Measurements from ENCODE around the gene CD40.

CD40 gene

GRCh38 chr20:46148313-46149208, 30.4 kb downstream of the CD40 start:
- no peak for DNase-seq (ENCODE audit: low read depth)

GRCh38 chr20:46150943-46151342, 32.8 kb downstream of the CD40 start:
- no peak for DNase-seq (ENCODE audit: low read depth)

GRCh38 chr20:46151936-46152335, 33.8 kb downstream of the CD40 start:
- DNase-seq (ENCODE audit: low read depth): no peak

GRCh38 chr20:46152824-46153586, 34.9 kb downstream of the CD40 start:
- no peak for DNase-seq (ENCODE audit: low read depth)

GRCh38 chr20:46154305-46154704, 36.2 kb downstream of the CD40 start:
- DNase-seq (ENCODE audit: low read depth): no peak

DNA sequence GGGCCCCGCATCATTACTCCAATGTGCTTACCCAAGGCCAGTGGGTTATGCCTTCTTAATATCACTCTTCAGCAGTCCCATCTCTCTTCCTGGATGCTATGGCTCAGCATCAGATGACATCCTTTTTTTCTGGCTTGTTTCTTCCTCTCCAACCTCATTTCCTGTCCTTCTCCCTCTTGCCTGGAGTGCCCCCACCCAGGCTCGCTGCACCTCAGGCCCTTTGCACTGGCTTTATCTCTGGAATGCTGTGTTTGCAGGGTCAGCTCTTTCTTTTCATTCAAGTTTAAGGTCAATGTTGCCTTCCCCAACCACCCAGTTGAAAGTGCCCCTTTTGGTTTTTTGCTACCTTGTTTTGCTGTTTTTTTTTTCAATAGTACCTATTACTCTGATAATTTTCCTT, 36.7 kb downstream of the CD40 start:
- no peak for DNase-seq (ENCODE audit: low read depth)

DNA sequence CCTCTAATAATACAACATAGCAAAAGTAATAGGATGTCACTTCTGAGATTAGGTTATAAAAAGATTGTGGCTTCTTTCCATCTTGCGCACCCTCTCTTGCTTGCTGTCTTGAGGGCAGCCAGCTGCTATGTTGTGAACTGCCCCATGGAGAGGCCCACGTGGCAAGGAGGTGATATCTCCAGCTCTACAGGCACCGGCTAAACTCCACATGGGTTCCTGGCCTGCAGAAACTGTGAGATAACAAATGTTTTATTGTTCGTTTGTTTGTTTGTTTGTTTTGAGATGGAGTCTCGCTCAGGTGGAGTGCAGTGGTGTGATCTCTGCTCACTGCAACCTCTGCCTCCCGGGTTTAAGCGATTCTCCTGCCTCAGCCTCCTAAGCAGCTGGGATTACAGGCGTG, 38.0 kb downstream of the CD40 start:
- DNase-seq (ENCODE audit: low read depth): no peak

- DNase-seq (ENCODE audit: low read depth): no peak
These were observed 39.0 kb downstream of the CD40 start for GRCh38 chr20:46157076-46157592.

DNA sequence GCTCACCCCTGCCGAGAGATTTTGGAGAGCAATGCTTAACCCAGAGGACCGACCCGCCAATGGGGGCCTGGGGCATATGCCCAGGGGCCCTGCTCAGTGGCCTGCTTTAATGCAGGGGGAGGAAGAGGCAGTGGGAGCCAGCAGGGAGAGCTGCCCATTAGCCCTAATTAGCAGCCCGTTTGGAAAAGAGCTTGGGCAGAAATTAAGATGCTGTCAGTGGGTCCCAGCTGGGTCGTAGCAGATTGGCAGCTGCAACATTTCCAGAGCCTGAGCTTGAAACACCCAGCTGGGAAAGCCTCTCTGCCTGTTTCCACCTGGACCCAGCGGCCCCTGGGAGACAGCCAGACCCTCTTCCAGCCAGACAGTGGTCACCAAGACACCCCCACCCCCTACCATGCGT, 39.5 kb downstream of the CD40 start:
- DNase-seq (ENCODE audit: low read depth): no peak

GRCh38 chr20:46158476-46158987, 40.4 kb downstream of the CD40 start:
- DNase-seq (ENCODE audit: low read depth): no peak

DNA sequence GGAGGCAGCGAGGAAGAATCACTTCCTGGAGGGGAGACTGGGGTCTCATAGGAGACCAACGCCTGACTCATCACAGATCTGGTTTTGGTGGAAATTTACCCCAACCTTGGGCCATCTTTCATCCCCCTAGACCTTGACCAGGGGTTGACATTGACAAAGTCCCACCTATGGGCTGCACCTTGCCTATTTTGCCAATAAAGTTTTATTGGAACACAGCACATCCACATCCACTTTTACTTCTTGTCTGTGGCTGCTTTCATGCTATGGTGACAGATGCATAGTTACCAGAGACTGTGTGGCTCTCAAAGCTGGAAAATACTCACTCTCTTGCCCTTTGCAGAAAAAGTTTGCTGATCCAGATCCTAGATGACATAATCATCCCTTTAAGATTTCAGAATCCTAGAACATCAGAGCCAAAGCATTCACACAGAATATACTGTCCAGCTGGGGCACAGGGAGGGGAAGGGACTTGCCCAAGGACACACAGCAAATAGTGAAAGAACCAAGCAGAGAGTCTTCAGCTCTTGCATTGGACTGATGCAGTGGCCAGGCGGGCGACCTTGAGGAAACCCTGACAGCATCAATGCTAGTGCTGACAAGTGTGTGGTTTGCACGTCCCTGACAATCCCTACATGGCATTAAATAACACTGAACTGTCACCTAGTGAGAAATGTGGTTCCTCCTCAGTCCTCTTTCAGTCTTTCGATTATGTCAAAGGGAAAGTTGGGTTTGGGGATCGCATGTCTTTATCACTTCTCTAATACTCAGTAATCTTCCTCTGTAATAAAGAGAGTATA, 41.2 kb downstream of the CD40 start:
- no peak for DNase-seq (ENCODE audit: low read depth)

DNA sequence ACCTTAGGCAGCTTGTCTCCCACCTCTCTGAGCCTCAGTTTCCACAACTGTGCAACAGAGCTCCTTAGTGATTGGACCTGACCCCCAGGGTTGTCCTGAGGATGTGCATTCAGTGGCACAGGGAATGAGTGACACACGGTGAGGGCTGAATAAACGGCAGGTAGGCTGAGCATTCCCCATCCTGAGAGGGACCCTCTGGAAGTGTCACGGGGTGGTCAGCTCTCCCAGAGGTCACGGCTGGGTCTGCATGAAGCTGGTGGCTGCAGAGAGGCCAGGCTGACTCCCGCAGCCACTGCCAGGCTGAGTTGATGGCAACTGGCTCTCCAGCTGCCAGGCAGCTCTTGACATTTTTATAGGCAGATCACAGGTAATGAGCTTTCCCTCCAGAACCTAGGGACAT, 42.5 kb downstream of the CD40 start:
- no peak for DNase-seq (ENCODE audit: low read depth)

- DNase-seq (ENCODE audit: low read depth): no peak
These were observed 43.8 kb downstream of the CD40 start for GRCh38 chr20:46161921-46162320.

DNA sequence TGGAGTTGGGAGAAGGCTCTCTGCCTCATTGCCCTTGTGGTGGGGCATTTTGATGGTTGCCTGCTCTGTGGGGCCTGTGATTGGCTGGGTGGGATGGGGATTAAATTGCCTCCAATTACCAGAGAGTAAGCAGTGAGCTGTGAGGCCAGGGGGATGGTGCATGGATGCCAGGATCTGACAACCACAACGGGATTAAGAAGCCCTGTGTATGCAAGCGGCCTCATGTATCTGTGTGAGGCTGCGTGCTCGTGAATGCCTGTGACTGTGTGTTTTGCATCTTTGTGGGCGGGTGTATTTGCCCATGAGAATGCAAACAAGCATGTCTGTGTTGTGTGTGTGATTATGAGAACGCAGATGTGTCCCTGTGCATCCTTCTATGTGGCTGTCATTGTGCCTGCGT, 46.1 kb downstream of the CD40 start:
- no peak for DNase-seq (ENCODE audit: low read depth)

DNA sequence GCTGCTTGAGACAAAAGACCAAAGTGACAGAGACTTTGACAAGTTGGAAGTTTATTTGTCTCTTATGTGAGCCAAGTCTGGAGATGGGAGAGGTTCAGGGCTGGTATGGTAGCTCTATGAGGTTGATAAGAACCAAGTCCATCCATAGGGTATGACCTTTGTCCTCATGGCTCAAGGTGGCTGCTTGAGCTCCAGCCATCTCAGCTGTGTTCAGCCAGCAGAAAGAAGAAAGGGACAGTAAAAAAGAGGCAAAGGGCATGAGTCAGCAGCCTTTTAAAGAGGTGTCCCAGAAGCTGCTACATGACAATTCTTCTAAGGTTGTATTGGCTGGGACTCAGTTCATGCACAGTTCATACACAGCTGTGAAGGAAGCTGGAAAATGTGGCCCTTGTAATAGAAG, 49.0 kb downstream of the CD40 start:
- no peak for DNase-seq (ENCODE audit: low read depth)

DNA sequence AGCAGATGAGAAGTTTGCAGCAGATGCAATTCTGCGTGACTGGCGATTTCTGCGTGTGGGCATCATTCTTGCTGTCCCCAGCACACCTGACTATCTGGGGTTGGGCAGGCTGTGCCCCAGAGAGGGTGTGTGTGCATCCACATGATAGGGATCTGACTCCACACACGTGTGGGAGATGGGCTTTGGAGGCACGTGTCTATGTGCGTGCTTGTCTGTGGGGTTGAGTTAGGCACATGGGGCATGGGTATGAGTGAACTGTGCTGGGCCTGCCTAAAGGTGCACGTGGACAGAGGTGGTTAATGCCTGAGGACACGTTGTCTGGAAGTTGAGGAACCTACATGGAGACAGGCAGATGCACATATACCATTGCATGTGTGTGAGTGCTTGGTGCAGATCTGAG, 50.3 kb downstream of the CD40 start:
- no peak for DNase-seq (ENCODE audit: low read depth)

DNA sequence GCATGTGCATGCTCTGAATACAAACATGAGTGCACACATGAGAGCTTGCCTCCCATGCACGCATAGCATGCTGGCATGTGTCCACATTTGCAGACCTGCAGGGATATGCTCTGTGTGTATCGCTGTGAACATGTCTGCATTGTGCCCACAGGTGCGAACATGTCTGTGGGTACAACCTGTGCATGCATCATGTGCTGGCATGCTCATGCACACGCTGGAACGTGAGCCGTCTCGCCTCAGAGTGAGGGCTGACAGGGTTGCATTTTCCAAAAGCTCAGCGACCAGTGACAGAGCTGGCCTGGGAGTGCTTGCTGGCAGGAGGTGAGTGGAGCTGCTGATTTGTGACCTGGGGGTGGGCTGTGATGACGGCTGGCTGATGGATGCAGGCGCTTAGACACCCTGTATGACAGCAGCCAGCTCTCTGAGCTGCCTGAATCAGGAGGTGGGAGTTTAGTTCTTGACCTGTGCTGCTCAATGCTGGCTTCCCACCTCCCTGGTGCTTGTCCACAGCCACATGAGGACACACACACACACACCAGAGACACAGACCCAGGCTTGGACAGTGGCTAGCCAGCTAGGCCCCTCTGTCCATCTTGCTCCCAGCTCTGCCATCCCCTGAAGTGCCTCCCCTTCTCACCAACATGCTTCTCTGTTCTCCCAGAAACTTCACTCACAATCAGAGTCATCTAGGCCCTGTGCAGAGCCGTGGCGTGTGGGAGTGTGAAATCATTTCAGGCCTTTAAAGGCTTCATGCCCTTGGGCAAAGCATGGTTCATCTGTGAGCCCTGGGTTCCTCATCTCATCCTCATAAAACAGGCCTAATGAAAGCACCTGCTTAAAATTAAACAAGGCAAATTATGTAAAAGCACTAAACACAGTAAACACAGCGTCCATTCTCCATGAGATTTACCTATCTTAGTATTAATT, 51.4 kb downstream of the CD40 start:
- no peak for DNase-seq (ENCODE audit: low read depth)

DNA sequence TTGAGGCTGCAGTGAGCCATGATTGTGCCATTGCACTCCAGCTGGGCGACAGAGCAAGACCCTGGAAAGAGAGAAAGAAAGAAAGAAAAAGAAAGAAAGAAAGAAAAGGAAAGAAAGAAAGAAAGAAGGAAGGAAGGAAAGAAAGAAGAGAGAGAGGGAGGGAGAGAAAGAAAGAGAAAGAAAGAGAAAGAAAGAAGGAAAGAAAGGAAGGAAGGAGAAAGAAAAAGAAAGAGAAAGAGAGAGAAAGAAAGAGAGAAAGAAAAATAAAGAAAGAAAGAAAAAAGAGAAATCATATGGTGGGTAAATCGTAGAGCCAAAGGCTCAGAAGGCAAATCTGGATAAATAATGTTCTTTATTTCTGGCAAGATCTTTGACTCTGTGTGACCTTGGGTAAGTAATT, 53.4 kb downstream of the CD40 start:
- no peak for DNase-seq (ENCODE audit: low read depth)

GRCh38 chr20:46171909-46172308, 53.8 kb downstream of the CD40 start:
- DNase-seq (ENCODE audit: low read depth): no peak

- no peak for DNase-seq (ENCODE audit: low read depth)
These were observed 54.3 kb downstream of the CD40 start for GRCh38 chr20:46172455-46172854.

- DNase-seq (ENCODE audit: low read depth): no peak
These were observed 54.9 kb downstream of the CD40 start for GRCh38 chr20:46172961-46173536.
